ENCODE data around the gene INTS11.

INTS11 gene

DNA sequence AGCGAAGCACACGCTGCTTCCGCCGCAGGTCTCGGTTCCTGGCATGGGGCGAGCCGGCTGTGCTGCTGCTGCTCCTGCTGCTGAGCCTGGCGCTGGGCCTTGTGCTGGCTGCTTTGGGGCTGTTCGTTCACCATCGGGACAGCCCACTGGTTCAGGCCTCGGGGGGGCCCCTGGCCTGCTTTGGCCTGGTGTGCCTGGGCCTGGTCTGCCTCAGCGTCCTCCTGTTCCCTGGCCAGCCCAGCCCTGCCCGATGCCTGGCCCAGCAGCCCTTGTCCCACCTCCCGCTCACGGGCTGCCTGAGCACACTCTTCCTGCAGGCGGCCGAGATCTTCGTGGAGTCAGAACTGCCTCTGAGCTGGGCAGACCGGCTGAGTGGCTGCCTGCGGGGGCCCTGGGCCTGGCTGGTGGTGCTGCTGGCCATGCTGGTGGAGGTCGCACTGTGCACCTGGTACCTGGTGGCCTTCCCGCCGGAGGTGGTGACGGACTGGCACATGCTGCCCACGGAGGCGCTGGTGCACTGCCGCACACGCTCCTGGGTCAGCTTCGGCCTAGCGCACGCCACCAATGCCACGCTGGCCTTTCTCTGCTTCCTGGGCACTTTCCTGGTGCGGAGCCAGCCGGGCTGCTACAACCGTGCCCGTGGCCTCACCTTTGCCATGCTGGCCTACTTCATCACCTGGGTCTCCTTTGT is 9.2 kb upstream of the INTS11 start:
- H3K27me3 ChIP-seq (replicated peaks) = no peaks in the 10 kb centered on the region
- DNase-seq = no peak
- in situ Hi-C loops (cut with HindIII; ENCODE audit: low pct_ligation_motif_present, low sequenced_read_pairs) = no loop called here
- TF ChIP-seq, protein P1, sequence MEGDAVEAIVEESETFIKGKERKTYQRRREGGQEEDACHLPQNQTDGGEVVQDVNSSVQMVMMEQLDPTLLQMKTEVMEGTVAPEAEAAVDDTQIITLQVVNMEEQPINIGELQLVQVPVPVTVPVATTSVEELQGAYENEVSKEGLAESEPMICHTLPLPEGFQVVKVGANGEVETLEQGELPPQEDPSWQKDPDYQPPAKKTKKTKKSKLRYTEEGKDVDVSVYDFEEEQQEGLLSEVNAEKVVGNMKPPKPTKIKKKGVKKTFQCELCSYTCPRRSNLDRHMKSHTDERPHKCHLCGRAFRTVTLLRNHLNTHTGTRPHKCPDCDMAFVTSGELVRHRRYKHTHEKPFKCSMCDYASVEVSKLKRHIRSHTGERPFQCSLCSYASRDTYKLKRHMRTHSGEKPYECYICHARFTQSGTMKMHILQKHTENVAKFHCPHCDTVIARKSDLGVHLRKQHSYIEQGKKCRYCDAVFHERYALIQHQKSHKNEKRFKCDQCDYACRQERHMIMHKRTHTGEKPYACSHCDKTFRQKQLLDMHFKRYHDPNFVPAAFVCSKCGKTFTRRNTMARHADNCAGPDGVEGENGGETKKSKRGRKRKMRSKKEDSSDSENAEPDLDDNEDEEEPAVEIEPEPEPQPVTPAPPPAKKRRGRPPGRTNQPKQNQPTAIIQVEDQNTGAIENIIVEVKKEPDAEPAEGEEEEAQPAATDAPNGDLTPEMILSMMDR (IDR thresholded peaks at IDR 0.05; ENCODE audit: low read depth, low read length, missing control alignments) = no peak
- no peak overlapping the region for H3K27ac ChIP-seq
- peaks cover 20% of the 10 kb centered on the region for H3K36me3 ChIP-seq (replicated peaks)
- H3K4me3 ChIP-seq (ENCODE audit: low read depth, low read length) = no peak overlapping the region

DNA sequence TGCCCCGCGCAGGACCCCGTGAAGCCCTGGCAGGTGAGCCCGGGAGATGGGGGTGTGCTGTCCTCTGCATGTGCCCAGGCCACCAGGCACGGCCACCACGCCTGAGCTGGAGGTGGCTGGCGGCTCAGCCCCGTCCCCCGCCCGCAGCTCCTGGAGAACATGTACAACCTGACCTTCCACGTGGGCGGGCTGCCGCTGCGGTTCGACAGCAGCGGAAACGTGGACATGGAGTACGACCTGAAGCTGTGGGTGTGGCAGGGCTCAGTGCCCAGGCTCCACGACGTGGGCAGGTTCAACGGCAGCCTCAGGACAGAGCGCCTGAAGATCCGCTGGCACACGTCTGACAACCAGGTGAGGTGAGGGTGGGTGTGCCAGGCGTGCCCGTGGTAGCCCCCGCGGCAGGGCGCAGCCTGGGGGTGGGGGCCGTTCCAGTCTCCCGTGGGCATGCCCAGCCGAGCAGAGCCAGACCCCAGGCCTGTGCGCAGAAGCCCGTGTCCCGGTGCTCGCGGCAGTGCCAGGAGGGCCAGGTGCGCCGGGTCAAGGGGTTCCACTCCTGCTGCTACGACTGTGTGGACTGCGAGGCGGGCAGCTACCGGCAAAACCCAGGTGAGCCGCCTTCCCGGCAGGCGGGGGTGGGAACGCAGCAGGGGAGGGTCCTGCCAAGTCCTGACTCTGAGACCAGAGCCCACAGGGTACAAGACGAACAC is 8.5 kb upstream of the INTS11 start:
- TF ChIP-seq, protein P1 (IDR thresholded peaks at IDR 0.05; ENCODE audit: low read depth, low read length, missing control alignments) = no peak
- no peaks in the 10 kb centered on the region for H3K27me3 ChIP-seq (replicated peaks)
- in situ Hi-C loops (cut with HindIII; ENCODE audit: low pct_ligation_motif_present, low sequenced_read_pairs) = no loop called here
- no peak overlapping the region for H3K27ac ChIP-seq
- no peak for DNase-seq
- H3K36me3 ChIP-seq (replicated peaks) = peaks cover 19% of the 10 kb centered on the region
- no peak overlapping the region for H3K4me3 ChIP-seq (ENCODE audit: low read depth, low read length)

DNA sequence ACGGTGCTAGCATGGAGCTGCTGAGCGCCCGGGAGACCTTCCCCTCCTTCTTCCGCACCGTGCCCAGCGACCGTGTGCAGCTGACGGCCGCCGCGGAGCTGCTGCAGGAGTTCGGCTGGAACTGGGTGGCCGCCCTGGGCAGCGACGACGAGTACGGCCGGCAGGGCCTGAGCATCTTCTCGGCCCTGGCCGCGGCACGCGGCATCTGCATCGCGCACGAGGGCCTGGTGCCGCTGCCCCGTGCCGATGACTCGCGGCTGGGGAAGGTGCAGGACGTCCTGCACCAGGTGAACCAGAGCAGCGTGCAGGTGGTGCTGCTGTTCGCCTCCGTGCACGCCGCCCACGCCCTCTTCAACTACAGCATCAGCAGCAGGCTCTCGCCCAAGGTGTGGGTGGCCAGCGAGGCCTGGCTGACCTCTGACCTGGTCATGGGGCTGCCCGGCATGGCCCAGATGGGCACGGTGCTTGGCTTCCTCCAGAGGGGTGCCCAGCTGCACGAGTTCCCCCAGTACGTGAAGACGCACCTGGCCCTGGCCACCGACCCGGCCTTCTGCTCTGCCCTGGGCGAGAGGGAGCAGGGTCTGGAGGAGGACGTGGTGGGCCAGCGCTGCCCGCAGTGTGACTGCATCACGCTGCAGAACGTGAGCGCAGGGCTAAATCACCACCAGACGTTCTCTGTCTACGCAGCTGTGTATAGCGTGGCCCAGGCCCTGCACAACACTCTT is 7.7 kb upstream of the INTS11 start:
- Histone ChIP-seq H3K4me3 (ENCODE audit: low read depth, low read length) (no peak overlapping the region), H3K27ac (no peak overlapping the region), H3K36me3 (replicated peaks) (peaks cover 21% of the 10 kb centered on the region), H3K27me3 (replicated peaks) (no peaks in the 10 kb centered on the region)
- TF ChIP-seq, protein P1 (IDR thresholded peaks at IDR 0.05; ENCODE audit: low read depth, low read length, missing control alignments) = no peak
- in situ Hi-C loops (cut with HindIII; ENCODE audit: low pct_ligation_motif_present, low sequenced_read_pairs) = no loop called here
- DNase-seq = no peak

DNA sequence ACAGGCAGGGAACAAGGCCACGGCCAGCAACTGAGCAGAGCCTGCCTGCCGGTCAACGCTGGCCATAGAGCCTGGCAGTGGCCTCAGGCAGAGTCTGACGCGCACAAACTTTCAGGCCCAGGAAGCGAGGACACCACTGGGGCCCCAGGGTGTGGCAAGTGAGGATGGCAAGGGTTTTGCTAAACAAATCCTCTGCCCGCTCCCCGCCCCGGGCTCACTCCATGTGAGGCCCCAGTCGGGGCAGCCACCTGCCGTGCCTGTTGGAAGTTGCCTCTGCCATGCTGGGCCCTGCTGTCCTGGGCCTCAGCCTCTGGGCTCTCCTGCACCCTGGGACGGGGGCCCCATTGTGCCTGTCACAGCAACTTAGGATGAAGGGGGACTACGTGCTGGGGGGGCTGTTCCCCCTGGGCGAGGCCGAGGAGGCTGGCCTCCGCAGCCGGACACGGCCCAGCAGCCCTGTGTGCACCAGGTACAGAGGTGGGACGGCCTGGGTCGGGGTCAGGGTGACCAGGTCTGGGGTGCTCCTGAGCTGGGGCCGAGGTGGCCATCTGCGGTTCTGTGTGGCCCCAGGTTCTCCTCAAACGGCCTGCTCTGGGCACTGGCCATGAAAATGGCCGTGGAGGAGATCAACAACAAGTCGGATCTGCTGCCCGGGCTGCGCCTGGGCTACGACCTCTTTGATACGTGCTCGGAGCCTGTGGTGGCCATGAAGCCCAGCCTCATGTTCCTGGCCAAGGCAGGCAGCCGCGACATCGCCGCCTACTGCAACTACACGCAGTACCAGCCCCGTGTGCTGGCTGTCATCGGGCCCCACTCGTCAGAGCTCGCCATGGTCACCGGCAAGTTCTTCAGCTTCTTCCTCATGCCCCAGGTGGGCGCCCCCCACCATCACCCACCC is 6.9 kb upstream of the INTS11 start, which contains the start of gene TAS1R3:
Gene TAS1R3 (plus strand): TSS at position 213 of the 898 bp plus-strand sequence. CDS start 66 bp downstream, at position 279.
- in situ Hi-C loops (cut with HindIII; ENCODE audit: low pct_ligation_motif_present, low sequenced_read_pairs) = no loop called here
- TF ChIP-seq, protein P1 (IDR thresholded peaks at IDR 0.05; ENCODE audit: low read depth, low read length, missing control alignments) = no peak
- DNase-seq = no peak
- no peaks in the 10 kb centered on the region for H3K27me3 ChIP-seq (replicated peaks)
- H3K27ac ChIP-seq = no peak within 1 kb of the TSS
- peaks cover 21% of the 10 kb centered on the region for H3K36me3 ChIP-seq (replicated peaks)
- H3K4me3 ChIP-seq (ENCODE audit: low read depth, low read length) = no peak within 1 kb of the TSS

DNA sequence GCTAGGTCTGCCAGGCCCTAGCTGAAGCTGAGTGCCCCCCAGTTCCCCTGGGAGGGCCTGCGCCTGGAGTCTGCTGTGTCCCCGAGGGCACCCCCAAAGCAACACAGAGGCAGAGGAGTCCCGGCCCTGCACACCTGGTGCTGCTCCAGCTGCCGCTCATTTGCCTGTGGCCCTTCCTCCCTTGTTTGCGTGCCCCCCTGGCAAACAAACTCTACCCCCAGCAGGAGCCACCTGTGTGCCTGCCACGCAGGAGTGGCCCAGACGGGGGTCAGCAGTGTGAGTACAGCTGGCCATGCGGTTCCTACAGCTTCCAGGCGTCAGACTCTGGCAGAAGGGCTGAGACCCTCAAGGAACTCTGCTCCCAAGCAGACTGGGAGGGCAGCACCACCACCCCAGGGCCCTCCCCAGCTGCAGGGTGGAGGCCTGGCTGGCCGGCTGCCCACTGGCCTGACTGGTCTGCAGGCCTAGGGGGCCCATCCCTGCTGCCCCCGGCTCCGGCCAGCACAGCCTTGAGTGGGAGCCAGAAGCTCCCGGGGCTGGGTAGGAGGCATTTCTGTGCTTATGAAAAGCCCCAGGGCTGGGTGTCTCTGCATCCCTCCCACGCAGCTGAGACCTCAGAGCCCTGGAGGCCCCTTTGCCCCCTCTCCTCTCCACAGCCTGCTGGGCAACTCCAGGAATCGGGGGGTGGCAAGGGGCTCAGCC is 6.1 kb upstream of the INTS11 start:
- H3K27me3 ChIP-seq (replicated peaks) = no peaks in the 10 kb centered on the region
- no peak overlapping the region for H3K27ac ChIP-seq
- peaks cover 14% of the 10 kb centered on the region for H3K36me3 ChIP-seq (replicated peaks)
- no peak overlapping the region for H3K4me3 ChIP-seq (ENCODE audit: low read depth, low read length)
- in situ Hi-C loops (cut with HindIII; ENCODE audit: low pct_ligation_motif_present, low sequenced_read_pairs) = no loop called here
- no peak for DNase-seq
- TF ChIP-seq, protein P1 (IDR thresholded peaks at IDR 0.05; ENCODE audit: low read depth, low read length, missing control alignments) = no peak
